ENCODE data around the gene GRAPL.
"Not testable (repeated sequence)": the region's sequence is repeated elsewhere in the genome, so short reads cannot be mapped to it uniquely, and the experiment has no call there.

GRAPL gene

DNA sequence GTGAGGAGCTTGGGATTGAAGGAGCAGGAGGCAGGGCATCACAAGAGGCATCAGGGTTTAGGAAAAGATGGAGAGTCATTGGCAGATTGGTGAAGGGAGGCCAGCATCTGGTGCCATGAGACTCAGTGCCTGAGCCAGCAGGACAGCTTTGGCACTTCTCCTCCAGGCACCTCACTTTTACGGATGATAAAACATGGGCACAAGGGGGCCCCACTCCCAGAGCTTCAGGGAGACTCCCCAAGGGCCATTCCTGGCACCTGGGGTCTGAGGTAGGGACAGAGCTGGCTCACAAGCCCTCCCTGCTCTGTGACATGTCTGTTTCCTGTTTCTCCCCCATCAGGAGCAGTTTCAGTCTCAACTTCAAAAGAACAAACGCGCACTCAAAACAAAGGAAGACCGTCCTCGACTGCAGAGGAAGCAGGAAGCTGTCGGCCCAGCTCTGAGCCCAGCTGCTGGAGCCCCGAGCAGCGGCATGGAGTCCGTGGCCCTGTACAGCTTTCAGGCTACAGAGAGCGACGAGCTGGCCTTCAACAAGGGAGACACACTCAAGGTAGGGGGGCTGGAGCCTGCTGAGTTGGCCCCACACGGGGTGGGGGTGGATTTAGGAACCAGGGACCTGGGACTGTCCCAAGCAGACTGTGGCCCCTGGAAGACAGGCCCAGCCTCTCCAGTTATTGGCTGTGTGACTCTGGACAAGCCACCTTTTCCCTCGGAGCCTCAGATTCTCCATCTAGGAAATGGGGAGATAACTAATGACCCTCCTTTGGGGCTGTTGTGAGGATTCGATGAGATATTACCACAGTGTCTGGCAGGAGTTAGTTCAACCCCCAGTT is at the start of gene GRAPL:
GRAPL (plus strand) TSS at position 442 of the 833 bp plus-strand sequence; CDS start at position 473, 31 bp downstream.
- not testable (repeated sequence) for DNase-seq (ENCODE audit: low spot score)

DNA sequence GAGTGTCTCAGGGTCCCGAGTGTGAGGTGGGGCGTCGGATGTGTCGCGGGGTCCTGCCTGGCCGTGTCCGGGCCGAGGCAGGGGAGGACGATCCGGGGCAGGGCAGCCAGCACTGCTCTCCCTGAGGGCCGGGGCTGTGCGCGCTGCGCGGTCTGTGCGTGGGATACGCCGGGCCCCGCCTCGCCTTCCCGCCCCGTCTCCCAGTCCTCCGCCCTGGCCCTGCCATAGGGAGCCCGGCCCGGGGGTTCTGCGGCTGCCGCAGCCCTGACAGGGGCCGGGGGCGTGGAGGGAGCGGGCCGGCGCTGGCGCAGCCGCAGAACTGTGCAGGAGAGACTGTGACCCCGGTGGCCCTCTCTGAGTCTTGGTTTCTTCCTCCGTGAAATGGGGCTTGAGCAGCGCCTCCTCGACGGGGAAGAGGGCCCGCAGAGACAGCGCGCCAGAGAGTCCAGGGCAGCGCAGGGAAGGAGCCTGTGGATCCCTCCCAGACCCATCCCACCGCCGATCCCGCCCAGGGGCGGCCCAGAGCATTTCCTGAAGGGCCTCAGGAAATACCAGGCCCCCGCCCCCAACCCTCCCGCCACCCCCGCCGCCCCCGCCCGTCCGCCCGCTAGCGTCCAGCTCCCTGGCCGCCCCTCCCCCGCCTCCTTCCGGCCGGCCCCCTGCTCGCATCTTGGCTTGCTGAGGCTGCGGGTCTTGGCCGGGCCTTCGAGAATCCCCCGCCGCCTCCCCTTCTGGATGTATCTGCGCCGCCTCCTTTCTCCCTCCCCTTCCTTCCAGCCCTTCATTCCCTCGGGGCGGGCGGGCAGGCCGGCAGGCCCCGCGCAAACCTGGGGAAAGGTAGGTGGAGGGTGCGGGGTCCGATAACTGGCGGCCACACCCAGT is 38.3 kb upstream of the GRAPL start:
- DNase-seq (ENCODE audit: low spot score): not testable (repeated sequence)

DNA sequence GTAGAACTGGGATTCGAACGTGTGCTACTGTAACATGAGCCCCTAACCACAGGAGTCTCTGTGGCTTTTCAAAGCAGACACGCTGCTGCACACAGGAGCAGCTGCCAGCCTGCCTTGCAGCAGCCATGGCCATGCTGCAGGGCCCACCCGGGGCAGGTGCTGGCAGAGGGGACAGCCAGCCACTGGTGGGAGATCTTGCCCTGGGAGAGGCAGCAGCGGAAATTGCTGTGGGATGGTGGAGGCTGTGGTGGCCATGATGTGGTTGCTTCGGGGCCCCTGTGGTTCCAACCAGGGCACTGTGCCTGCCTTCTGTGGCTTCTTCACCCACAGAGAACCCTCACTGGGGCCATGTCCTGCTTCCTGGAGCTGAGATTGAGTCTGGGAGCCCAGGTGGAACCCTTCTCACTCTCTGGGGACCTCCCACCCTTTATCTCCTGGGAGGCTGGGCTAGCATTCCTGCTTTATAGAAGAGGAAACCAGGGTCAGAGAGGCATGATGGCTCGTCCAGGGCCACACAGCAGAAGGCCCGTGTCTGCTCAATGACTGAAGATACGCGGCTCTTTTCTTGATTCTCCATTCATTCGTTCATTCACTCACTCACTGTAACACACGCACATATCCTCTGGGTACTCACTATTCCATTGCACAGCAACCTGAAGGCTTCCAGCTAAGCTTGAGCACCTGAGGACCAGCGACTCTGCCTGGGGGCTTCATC is 37.2 kb upstream of the GRAPL start:
- DNase-seq (ENCODE audit: low spot score): not testable (repeated sequence)

DNA sequence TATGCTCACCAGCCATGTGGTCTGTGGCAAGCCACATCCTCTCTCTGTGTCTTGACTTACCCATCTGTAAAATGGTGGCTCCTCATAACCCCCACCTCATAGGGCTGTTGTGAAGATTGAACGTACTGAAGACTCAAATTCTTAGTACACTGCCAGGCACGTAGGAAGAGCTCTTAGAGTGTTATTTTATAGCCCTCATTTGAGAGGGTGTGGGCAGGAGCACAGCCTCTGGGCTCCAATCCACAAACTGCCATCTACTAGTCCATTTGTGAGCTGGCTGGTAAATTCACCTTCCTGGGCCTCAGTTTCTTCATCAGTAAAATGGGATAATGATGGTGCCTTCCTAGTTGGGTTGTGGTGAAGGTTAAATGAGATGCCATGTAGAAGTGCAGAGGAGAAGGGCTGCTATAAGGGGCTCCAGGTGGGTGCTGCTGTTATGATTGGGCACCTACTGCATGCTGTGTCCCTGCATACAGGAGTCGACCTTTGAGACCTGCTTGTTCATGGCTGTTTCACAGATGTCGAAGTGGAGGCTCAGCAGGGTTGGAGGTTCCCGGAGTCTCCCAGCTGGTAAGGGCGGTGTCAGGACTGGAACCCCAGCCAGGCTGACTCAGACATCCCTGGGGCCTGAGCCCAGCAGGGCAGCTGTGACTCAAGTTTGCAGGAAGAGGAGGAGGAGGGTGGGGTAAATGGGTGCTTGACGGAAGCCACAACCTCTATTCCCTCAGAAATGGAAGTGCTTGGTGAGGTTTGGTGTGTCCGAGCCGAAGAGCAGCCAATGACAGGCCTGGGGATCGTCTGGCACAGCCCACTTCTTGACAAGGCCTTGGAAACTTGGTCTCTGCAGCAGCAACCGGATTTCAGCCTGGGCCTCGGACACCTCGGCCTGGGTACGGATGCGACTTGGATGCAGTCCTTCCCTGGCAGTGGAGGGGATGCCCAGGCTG is 34.4 kb upstream of the GRAPL start:
- not testable (repeated sequence) for DNase-seq (ENCODE audit: low spot score)

DNA sequence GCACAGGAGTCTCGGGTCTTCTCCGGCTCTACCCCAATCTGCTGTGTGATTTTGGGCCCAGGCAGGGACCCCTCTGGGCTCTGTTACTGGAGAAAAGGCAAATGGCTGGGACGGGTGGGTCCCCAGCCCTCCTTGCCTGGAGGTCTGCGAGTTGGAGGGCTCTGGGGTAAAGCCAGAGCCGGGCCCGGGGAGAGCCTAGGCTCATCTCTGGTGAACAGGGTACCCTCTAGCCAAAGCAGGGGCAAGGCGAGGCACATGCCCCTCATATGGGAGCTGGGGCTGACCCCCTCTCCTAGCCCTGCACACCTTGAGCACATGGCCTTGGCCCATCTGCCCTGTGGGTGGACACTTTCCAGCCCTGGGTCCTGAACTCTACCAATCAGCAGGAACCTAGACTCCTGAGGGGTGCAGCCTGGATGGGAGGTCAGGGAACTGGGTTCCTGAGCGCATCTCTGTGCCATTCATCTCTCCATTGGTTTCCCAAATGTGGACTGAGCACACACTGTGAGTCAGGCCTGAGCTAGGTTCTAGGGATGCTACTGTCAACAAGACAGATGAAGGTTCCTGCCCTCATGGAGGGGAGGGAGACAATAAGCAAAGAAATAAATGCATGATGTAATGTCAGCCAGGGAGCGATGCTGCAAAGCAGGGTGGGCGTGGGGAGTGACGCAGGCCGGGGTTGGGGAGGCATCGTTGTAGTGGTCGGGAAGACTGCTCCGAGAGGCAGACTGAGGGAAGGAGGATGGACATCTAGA is 33.5 kb upstream of the GRAPL start:
- DNase-seq (ENCODE audit: low spot score): peak; percentile 0

DNA sequence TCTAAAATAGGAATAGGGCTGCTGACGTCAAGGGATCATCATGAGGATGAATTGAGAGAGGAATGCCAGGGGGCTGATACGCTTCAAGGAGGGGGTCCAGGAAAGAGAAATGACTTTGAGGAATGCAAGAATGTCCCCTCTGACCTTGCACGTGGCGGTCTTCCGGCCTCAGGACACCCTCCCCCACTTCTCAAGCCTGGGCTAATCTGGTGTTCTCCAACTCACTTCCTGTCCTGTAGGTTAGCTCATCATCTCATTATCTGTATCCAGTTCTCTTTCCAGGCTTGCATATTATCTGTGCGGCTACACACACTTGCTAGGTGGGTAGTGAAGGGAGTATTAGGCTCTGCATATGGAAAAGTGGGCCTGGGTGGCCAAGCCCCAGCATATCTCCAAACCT is 18.9 kb upstream of the GRAPL start:
- DNase-seq (ENCODE audit: low spot score): not testable (repeated sequence)

DNA sequence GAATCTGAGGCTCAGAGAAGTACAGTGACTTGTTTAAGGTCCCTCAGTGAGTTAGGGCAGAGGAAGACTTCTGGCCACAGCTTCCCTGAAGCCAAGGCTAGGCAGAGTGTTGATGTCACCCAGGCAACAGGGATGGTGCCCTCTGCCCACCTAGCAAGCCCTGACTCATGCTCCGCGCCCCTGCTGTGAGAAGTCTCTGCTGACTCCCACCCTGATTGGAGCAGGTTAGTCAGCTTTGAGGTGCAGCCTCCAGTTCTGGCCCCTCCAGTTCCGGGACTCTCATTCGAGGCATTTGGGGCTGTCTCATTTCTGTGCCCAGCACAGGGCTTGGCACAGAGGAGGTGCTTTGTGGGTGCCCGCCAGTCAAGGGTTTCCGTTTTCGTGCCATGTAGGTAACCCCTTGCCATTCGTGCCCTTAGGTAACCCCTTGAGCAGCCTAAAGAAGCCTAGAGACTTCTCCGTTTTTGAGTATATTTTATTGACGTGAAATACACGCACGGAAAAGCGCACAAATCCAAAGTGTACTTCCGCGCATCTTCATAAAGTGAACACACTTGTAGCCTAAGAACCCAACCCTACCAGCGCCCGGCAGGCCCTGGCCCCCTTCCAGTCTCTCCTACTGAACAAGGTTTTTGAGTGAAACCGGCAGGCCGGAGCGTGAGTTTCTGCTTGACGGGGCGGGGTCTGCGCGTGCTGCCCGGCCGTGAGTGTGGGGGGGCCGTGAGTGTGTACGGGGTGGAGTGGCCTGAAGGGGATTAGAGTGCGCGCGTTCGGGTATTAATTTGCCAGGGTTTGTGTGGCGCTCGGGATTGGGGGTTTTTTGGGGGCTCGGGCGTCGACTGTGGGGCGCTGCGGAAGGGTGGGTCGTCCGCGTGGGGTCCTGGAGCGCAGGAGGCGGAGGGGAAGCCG is 16.9 kb upstream of the GRAPL start:
- not testable (repeated sequence) for DNase-seq (ENCODE audit: low spot score)

DNA sequence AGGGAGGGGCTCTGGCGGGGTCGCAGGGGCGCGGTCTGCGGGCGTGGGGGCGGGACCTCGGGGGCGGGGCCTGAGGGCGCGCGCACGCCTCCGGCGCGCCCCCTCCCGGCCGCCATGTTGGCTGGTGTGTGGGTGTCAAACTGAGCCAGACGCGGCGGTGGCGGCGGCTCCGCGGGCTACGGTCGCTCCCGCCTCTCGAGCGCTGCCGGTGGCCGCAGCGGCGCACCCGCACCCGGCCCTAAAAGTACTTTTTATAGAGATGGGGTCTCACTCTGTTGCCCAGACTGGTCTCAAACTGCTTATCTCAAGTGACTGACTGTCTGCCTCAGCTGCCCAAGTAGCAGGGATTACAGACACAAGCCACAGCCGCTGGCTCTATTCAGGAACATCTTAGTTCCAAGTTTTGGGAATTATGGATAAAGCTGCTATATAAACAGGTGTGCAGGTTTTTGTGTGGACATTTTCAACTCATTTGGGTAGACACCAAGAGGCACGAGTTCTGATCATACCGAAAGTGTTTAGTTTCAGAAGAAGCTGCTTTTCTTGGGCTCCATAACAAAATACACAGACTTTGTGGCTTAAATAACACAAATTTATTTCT is 16.2 kb upstream of the GRAPL start:
- DNase-seq (ENCODE audit: low spot score): peak; percentile 63

DNA sequence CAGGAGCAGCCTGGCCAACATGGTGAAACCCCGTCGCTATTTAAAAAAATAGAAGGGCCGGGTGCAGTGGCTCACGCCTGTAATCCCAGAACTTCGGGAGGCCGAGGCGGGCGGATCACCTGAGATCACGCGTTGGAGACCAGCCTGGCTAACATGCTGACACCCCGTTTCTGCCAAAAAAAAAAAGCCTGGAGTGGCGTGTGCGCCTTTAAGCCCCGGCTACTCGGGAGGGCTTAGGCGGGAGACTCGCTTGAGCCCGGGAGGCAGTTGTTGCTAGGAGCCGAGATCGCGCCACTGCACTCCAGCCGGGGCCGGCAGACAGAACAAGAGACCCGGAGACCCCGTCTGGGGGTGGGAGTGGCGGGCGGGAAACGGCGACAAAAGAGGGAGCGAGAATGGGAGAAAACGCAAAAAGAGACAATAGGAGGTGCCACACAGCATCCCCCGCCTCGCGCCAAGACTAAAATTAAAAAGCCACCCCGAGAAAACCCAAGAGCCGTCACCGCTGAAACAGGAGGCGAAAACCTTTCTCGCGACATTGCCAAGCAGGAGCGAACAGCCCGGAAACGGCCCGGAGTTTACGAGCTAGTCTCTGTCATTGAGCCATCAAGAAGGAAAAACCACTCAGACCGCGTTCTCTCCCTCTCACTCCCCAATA is 15.5 kb upstream of the GRAPL start:
- DNase-seq (ENCODE audit: low spot score): peak; percentile 84

DNA sequence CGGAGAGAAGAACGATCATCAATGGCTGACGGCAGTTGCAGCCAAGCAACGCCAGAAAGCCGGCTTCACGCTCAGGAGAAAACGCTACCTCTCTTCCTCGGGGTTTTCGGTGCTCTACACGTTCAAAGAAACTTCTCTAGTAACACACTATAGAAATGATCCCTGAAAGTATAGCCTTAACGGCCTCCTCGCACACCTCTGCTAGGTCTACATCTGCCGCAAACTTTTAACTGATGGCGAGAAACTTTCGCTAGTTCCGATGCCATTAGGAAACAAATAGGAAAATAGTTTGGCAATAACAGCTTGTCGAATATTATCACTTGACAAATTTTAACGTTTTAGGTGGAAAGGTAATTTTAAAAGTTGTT is 14.9 kb upstream of the GRAPL start:
- peak; percentile 3 for DNase-seq (ENCODE audit: low spot score)

DNA sequence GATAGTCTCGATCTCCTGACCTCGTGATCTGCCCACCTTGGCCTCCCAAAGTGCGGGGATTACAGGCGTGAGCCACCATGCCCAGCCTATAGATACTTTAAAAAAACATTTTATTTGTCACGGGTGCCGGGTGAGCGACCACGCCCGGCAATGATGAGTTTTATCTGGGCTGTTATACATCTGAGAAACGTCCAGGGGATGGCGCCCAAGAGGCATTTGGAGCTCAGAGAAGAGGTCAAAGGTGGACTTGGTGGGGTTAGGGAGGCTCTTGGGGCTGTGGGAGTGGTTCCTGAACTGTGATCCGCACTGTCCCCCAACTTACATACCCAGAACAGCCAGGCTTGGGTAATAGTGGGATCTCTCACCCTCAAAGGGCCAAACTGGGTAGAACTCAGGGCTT is 8.7 kb upstream of the GRAPL start:
- not testable (repeated sequence) for DNase-seq (ENCODE audit: low spot score)

DNA sequence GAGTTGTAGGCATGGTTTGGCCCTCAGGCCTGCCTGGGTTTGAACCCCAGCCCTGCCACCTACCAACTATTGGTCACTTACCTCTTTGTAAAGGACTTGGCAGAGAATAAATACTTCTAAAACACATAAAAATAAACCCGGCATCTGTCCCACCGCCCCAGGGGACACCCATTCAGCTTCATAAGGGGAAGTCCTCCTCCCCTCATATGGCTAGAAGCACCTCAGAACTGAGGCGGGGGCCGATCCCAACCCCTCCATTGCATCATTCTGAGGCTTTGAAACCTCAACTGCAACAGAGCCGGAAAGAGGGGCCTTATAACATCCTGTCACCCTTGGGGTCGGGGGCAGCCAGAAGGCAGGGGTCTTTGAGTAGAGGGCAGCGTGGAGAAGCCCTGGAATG is 2.1 kb upstream of the GRAPL start:
- not testable (repeated sequence) for DNase-seq (ENCODE audit: low spot score)

DNA sequence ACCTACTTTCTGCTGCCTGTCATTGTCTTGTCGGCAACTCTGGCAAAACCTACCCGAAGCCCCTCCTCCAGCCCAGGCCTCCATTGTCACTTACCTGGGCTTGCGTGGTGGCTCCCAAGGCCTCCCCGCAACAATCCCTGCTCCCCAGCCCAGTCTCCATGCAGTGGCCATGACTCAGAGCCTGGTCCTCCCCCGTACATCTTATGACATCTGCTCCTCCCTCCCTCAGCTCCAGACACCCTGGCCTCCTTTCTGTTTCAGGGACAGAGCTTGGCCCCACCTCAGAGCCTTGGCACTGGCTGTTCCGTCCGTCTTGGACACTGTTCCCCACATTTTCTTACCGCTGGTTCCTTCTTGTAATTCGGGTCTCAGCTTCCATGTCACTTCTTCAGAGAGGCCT is 2.1 kb downstream of the GRAPL start:
- not testable (repeated sequence) for DNase-seq (ENCODE audit: low spot score)

DNA sequence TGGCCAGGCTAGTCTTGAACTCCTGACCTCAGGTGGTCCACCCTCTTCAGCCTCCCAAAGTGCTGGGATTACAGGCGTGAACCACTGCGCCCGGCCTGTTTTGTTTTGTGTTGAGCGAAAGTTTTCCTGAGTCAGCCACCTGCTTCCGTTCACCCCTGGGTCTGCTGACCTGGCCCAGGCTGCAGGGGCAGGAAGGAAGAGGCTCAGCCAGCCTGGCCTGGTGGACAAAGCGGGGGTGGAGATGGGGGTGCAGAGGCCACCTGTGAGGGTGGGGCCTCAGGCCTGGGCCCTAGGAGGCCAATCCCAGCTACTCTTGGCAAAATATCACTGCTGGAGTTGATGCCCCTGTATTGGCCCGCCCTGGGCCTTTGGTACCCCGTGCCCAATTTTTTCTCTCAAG is 3.7 kb downstream of the GRAPL start:
- not testable (repeated sequence) for DNase-seq (ENCODE audit: low spot score)

DNA sequence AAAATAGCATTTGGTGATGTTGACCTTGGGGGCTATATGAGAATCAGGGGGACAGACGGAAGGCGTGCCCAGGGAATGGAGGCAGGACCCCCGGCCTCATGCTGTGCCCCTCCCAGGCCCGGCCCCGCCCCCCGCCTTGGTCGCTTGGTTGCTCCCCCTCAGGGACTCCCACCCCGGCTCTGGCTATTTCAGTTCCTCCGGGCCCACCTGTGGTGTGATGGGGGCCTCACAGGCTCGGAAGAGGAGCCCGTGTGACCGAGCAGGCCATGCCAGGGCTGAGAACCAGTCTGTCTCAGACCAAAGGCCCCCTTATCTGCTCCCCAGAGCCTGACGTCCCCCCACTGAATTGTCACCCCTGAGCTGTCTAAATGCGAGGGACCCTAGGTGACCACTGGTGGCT is 4.4 kb downstream of the GRAPL start:
- DNase-seq (ENCODE audit: low spot score): not testable (repeated sequence)

DNA sequence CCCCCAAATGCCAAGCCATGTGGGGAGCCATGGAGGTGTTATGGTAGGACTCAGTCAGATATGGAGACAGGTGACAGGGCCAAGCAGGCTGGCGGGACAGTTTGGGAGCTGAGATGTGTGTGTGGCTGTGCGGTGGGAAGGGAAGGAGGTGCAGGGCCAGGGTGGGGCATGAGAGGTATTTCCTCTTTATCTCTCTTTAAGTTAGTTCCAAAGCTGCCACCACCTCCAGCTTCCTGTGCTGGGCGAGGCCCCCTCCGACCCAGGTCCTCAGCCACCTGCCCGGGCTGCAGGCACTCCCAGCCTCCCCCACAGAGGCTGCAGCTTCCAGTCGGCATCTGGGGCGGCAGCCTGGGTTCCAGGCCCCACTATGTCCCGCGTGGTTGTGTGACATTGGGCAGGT is 6.4 kb downstream of the GRAPL start:
- DNase-seq (ENCODE audit: low spot score): not testable (repeated sequence)

DNA sequence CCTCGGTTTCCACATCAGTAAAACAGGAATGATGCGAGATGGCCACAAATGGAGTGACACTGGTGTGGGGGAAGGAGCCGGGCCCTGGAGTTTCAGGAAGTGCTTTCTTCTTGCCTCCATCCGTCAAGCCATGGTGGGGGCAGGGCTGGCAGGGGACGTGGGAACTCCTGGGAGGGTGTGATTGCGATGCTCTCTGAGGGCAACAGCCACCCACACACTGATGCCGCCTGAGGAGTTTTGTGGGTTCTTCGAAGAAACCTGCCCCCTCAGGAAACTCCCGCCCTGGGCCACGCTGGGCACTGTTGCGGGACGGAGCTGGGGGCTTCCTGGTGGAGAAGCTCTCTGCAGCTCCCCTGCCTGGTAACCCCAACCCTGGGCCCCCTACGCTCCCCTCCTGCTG is 8.0 kb downstream of the GRAPL start:
- not testable (repeated sequence) for DNase-seq (ENCODE audit: low spot score)

DNA sequence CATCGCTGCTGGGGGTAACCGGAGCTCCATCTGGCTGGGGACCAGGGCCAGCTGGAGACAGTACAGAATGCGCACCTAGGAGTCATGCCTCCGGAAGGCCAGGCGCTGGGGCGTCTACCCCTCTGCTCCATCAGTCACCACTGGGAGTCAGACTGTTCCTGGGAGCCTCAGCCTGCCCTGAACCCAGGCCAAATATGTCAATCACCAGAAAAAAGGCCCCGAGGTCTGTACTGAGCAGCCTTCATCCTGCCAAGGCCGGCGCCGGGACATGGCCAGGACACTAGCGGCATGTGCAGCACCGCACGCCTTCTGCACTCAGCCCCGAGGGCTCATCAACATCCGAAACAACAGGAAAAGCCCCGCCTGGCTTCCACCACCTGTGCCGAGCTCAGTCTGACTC is 8.7 kb downstream of the GRAPL start:
- DNase-seq (ENCODE audit: low spot score): not testable (repeated sequence)
